Choroid plexus epithelial cell (primary cell): ENCODE measurements around the gene IRAG1.
"Not testable (repeated sequence)": the region's sequence is repeated elsewhere in the genome, so short reads cannot be mapped to it uniquely, and the experiment has no call there.

Source experiments
- DNase-seq: peaks from one replicate; pipeline ENCODE4 v3.0.0-alpha.2; 2010; ENCODE audit warnings: low read depth
- H3K4me3 ChIP-seq: 2 replicates; pipeline ENCODE4 v1.5.1; 2011; ENCODE audit warnings: low read depth, mild to moderate bottlenecking, control low read depth, low read length, moderate library complexity
- TF ChIP-seq, protein P1 (sequence below): conservative IDR thresholded peaks from 2 replicates; pipeline ENCODE4 v1.5.1; 2011; ENCODE audit warnings: low read depth, mild to moderate bottlenecking, control low read depth, inconsistent platforms, low read length, moderate library complexity

IRAG1 gene

DNA sequence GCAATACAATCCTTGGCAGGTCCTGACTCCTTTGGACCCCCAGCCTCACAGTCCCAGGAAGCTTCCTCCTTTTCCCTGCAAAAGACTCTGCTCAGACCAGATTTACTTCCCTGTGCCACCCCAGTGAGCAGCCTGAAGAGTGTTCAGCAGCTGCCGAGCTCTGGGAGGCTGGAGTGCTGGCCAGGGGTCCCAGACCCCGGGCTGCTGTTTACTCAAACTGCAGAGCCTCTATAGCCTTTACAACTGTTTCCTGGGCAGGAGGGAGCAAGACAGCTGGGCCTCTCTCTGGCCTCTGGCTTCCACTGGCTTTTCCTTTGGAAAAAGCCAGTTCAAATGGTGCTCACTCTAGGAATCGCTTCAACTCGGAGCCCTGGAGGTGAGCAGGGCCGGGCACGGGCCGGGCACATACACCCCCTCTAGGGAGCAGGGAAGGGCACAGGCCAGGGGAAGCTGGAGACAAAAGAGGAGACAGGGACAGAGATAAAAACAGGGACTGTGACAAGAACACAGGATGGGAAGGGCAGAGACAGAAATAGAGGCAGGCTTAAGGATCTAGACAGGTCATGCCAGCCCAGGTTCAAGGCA lies 932 bp downstream of the IRAG1 start:
- TF ChIP-seq, protein P1, sequence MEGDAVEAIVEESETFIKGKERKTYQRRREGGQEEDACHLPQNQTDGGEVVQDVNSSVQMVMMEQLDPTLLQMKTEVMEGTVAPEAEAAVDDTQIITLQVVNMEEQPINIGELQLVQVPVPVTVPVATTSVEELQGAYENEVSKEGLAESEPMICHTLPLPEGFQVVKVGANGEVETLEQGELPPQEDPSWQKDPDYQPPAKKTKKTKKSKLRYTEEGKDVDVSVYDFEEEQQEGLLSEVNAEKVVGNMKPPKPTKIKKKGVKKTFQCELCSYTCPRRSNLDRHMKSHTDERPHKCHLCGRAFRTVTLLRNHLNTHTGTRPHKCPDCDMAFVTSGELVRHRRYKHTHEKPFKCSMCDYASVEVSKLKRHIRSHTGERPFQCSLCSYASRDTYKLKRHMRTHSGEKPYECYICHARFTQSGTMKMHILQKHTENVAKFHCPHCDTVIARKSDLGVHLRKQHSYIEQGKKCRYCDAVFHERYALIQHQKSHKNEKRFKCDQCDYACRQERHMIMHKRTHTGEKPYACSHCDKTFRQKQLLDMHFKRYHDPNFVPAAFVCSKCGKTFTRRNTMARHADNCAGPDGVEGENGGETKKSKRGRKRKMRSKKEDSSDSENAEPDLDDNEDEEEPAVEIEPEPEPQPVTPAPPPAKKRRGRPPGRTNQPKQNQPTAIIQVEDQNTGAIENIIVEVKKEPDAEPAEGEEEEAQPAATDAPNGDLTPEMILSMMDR = no peak
- DNase-seq = no peak
- H3K4me3 ChIP-seq = peak overlapping the region; percentile 48

DNA sequence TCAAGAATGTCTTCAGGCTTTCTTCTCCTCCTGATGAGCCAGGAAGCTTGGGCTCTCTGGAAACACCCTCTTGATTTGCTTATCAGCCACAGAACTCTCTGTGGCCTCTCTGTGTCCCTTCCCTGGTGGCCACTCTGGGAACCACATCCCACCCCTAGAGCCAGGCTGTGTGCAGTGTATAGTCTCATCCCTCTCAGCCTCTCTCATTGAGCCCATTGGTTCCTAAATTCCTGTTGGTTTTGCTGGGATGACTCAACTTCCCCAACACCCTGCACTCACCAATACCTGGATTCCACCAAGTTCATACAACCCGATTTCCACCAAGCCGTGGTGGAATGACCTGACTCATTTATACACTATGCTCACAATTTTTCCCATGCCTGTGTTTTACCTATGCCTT lies 5.2 kb downstream of the IRAG1 start:
- no peak for DNase-seq
- no peak overlapping the region for H3K4me3 ChIP-seq
- TF ChIP-seq, protein P1 = peak; percentile 43

DNA sequence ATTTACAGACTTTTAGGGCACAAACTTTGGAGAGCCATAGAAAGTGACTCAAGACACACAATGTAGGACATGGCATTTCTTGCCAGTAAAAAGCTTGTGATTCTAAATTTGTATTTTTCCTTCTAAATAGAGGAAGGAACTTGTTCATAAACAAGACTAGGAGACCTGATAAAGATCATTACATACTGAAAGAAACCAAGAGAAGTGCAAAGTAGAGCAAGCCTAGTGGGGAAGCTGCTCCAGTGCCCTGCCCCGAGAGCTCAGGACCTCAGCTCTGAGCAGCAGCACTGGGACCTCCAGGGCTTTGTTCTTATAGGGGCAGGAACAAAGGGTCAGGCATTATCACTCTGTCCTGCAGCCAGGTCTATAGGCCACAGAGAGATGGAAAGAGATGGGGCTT lies 7.2 kb downstream of the IRAG1 start:
- TF ChIP-seq, protein P1 = no peak
- H3K4me3 ChIP-seq = no peak overlapping the region
- DNase-seq = no peak

DNA sequence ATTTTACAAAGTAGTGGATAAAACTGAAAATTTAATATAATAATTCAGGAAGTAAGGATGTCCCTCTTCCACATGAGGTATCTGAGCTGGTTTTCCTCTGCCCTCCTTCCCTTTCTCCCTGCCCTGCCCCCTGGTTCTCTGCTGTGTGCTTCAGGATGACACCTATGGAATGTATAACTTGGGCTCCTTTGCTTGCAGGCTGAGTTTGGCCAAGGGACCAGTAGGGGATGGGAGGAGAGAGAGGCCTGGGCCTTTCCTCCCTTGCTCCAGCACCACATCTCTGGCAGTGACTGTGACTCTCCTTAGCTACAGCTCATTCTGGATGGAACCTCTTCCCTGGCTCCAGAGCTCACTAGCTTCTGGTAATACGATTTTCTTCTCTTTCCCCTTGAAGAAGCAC lies 10.1 kb downstream of the IRAG1 start:
- no peak overlapping the region for H3K4me3 ChIP-seq
- DNase-seq = no peak
- TF ChIP-seq, protein P1 = no peak

DNA sequence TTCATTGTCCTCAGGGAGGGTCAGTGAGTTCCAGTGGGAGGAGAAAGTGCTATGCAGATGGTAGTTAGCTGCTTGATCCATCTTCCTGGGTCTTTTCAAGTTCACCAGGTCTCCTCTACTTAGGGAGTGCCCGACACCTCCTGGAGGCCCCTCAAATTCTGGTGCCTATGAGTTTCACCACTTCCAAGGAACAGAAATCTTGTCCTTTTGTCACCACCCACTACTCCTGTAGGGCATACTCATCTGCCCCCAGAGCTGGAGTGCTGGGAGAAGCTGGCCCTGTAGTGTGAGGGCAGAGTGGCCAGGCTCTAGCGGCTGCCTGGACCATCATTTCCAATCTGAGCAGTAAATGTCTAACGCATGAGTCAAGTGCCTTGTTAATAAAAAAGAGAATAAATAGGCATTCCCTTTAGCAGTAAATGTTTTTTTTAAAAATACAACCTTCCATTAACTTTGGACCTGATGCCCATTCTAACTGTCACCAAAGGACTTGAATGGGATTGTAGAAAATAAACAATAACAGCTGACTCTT lies 12.5 kb downstream of the IRAG1 start:
- no peak for DNase-seq
- no peak overlapping the region for H3K4me3 ChIP-seq
- TF ChIP-seq, protein P1 = no peak

DNA sequence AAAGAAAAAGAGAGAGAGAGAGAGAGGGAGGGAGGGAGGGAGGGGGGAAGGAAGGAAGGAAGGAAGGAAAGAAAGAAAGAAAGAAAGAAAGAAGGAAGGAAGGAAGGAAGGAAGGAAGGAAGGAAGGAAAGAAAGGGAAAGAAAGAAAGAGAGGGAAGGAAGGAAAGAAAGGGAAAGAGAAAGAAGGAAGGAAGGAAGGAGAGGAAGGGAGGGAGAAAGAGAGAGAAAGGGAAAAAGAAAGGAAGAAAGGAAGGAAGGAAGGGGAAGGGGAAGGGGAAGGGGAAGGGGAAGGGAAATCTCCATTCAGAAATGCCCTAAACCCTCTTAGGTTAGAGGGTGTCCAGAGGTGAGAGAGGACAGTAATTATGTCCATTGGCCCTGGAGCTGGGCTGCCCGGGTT lies 13.3 kb downstream of the IRAG1 start:
- DNase-seq, H3K4me3 ChIP-seq: not testable (repeated sequence)

DNA sequence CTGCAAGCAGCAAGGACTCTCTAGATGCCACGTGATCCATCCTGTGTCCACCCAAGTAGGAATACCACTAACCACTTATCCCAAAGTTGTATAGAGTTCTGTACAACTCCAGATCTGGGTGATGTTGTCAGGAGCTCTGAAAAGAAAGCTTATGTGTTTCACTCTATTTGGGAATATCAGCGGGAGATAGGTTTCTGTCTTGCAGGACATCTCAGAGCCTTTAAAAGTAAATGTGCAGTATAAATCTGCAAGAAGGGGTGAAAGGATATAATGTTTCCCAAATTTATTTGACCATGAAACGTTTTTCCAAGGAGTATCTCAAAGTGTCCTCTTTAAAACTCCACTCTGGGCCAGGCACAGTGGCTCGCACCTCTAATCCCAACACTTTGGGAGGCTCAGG lies 13.9 kb downstream of the IRAG1 start:
- no peak overlapping the region for H3K4me3 ChIP-seq
- TF ChIP-seq, protein P1 = no peak
- no peak for DNase-seq
